Measurements from ENCODE around the gene GMIP.
"Not testable (repeated sequence)": the region's sequence is repeated elsewhere in the genome, so short reads cannot be mapped to it uniquely, and the experiment has no call there.

GMIP gene

GRCh38 chr19:19623383-19623782 lies 20.1 kb downstream of the GMIP start:
- no peak for TF ChIP-seq CTCF (conservative IDR thresholded peaks at IDR 0.05)
- no peak overlapping the region for H3K27ac ChIP-seq

DNA sequence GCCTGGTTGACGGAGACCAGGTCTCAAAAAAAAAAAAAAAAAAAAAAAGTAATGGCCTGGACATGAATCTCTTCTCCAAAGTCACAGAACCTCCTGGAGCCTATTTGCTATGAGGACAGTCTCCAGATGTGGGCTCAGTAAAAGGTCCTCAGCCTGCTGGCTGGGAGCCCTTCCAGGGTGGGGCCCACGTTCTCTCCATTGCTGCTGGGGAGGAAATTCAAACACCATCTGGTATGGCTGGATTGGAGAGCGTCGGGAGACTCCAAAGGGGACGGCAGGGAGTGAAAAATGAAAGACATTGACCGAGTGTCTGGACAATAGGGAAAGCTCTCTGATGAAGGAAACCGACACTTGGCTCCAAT lies 23.6 kb downstream of the GMIP start:
- TF ChIP-seq CTCF (conservative IDR thresholded peaks at IDR 0.05), result no peak
- no peak overlapping the region for H3K27ac ChIP-seq

DNA sequence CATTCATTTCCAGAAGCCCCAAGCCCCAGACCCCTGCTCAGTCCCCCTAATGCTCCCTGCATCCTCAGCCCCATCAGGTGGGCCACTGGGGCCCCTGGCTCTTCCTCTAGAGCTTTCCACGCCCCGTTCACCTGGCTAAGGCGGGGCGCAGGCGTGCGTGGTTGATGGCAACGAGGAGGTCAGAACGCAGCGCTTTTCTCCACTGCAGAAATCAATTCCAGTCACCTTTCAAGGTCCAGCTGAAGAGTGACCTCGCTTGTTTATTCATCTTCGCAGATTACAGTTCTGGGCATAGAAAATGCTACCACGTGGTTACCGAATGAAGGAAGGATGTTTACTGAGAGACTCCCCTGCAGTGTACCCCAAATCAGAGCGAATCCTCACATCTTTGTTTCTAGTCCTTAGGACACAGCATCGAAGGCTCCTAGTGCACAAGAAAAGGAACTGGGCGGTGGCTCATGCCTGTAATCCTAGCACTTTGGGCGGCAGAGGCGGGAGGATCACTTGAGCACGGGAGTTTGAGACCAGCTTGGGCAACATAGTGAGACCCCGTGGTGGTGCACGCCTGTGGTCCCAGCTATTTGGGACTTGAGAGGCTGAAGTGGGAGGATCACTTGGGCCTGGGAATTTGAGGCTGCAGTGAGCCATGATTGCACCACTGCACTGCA lies 24.1 kb downstream of the GMIP start:
- H3K27ac ChIP-seq, result no peak overlapping the region
- no peak for TF ChIP-seq CTCF (conservative IDR thresholded peaks at IDR 0.05)

- TF ChIP-seq CTCF (conservative IDR thresholded peaks at IDR 0.05), result no peak
- H3K27ac ChIP-seq, result no peak within 1 kb of the TSS; the same call in 1 of the 2 replicates
These were observed 25.0 kb downstream of the GMIP start, which contains the start of gene PBX4 for GRCh38 chr19:19618219-19619051. Gene PBX4 (minus strand): TSS chr19:19618687. CDS start chr19:19618629, 58 bp downstream.

DNA sequence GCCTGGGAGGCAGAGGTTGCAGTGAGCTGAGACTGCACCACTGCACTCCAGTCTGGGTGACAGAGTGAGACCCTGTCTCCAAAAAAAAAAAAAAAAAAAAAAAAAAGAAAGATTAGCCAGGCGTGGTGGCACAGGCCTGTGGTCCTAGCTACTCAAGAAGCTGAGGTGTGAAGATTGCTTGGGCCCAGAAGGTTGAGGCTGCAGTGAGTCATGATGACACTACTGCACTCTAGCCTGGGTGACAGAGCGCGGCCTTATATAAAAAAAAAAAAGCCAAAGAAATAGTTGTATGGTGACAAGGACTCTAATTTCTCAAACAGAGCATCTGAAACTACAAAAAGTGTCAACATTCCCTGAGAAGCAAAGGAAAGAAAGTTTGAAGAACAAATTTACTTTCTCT lies 28.4 kb downstream of the GMIP start:
- no peak for TF ChIP-seq CTCF (conservative IDR thresholded peaks at IDR 0.05)
- H3K27ac ChIP-seq, result no peak overlapping the region

DNA sequence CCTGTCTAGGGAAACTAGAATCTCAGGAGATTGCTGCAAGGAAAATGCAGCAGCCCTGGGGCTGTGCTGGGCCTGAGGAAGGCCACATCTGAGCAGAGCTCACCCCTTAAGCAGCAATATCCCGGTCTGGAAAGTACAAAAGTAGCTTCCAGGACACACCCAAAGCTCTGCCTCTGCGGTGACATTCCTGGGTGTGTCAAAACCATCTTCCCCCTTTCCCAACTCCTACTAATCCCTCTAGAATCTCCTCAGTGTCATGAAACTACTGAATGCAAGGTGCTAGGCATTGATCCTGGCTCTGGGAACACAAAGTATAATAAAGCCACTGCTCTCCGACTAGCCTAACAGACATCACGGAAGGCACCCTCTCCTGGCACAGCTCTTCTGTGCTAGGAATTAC lies 30.0 kb downstream of the GMIP start:
- no peak overlapping the region for H3K27ac ChIP-seq
- TF ChIP-seq CTCF (conservative IDR thresholded peaks at IDR 0.05), result no peak

DNA sequence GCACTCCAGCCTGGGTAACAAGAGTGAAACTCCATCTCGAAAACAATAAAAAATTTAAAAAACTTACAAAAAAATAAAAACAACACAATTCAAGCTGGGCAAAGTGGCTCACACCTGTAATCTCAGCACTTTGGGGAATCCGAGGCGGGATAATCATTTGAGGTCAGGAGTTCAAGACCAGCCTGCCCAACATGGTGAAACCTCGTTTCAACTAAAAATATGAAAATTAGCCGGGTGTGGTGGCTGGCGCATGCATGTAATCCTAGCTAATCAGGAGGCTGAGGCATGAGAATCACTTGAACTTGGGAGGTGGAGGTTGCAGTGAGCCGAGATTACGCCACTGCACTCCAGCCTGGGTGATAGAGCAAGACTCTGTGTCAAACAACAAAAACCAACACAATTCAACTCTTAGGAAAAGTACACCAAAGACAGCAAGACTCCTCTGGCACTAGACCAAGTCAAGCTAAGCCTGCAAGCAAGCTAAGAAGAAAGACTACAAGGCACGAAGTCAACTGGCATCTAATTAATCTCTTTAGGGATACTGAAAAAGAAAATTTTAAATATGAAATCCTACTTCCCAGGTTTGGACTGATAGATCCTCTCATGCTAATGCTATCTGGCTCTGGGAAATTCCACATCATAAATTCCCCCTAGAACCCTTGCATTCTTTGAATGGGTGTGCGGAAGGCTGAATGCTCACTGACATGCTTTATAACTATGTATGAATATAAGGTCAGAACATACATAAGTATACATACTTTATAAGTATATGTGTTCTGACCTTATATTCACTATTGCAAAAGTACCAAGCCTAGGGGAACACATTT lies 32.9 kb downstream of the GMIP start:
- H3K27ac ChIP-seq, result no peak overlapping the region
- no peak for TF ChIP-seq CTCF (conservative IDR thresholded peaks at IDR 0.05)

DNA sequence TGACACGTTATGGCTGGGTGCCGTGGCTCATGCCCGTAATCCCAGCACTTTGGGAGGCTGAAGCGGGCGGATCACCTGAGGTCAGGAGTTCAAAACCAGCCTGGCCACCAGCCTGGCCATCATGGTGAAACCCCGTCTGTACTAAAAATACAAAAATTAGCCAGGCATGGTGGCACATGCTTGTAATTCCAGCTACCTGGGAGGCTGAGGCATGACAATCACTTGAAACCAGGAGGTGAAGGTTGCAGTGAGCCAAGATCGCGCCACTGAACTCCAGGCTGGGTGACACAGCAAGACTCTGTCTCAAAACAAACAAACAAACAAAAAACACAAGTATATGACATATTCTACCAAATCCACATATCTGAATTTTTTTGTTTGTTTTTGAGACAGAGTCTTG lies 36.8 kb downstream of the GMIP start:
- not testable (repeated sequence) for H3K27ac ChIP-seq

Measured in VCaP (cell line).